SK-N-MC (cell line): ENCODE measurements around the gene BCAP31.

Source experiments
- EZH2 ChIP-seq: fragments of 200-600 bp; sonication (generic); IDR thresholded peaks from one replicate; pipeline ENCODE4 v1.6.1; 2017; ENCODE audit warnings: antibody characterized with exemption
- POLR2AphosphoS5 ChIP-seq: IDR thresholded peaks from 2 replicates; pipeline ENCODE4 v1.6.1; 2012; ENCODE audit warnings: mild to moderate bottlenecking, low read depth, low read length, borderline replicate concordance

DNA sequence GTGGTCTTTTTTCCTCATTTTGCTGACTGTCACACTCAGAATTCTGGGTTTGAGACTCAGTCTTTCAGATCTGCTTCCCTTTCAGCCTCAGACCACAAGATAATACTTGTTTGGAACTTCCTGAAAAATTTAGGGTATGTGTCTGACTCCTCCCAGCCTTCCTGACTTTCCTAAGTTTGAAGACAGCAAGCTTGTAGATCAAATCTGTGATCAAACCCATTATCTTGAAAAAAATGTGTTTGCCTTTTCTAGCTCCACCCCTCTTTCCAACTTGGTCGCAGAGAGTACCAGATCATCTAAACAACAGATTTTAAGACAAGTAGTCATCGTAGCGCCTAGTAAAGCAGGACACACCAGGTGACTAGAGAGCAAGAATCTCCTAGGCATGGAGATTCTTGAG, 9.9 kb downstream of the BCAP31 start:
- TF ChIP-seq EZH2: no peak
- no peak for TF ChIP-seq POLR2AphosphoS5
